Measurements from ENCODE around the gene DLG4.

Gene DLG4

GRCh38 chr17:7260651-7261378 is 41.2 kb upstream of the DLG4 start:
- H3K4me3 ChIP-seq (replicated peaks in 1 of 2; ENCODE audit: low read depth in 2 of 2, low read length in 2 of 2), result peak overlapping the region; percentile 35 to 36
- no peak for DNase-seq (ENCODE audit: low read depth in 2 of 2)
- TF ChIP-seq CTCF (IDR thresholded peaks at IDR 0.05; ENCODE audit: low read depth, low read length), result no peak

GRCh38 chr17:7260151-7260550 is 40.5 kb upstream of the DLG4 start:
- no peak overlapping the region for H3K4me3 ChIP-seq (replicated peaks in 1 of 2; ENCODE audit: low read depth in 2 of 2, low read length in 2 of 2)
- TF ChIP-seq CTCF (IDR thresholded peaks at IDR 0.05; ENCODE audit: low read depth, low read length), result no peak

GRCh38 chr17:7259555-7259889 is 39.9 kb upstream of the DLG4 start:
- TF ChIP-seq CTCF (IDR thresholded peaks at IDR 0.05; ENCODE audit: low read depth, low read length), result no peak
- no peak overlapping the region for H3K4me3 ChIP-seq (replicated peaks in 1 of 2; ENCODE audit: low read depth in 2 of 2, low read length in 2 of 2)
- no peak for DNase-seq (ENCODE audit: low read depth in 2 of 2)

More at GRCh38 chr17:7260151-7260550, 40.5 kb upstream of the DLG4 start:
- DNase-seq (ENCODE audit: low read depth in 2 of 2), result no peak

GRCh38 chr17:7258731-7259554 is 39.3 kb upstream of the DLG4 start:
- no peak for TF ChIP-seq CTCF (IDR thresholded peaks at IDR 0.05; ENCODE audit: low read depth, low read length)
- DNase-seq (ENCODE audit: low read depth in 2 of 2), result peak; percentile 41 to 73
- H3K4me3 ChIP-seq (replicated peaks in 1 of 2; ENCODE audit: low read depth in 2 of 2, low read length in 2 of 2), result no peak overlapping the region

- DNase-seq (ENCODE audit: low read depth in 2 of 2), result no peak
Measured at GRCh38 chr17:7256766-7257456, 37.3 kb upstream of the DLG4 start.

GRCh38 chr17:7254511-7254910 is 34.9 kb upstream of the DLG4 start:
- no peak for TF ChIP-seq CTCF (IDR thresholded peaks at IDR 0.05; ENCODE audit: low read depth, low read length)
- no peak overlapping the region for H3K4me3 ChIP-seq (replicated peaks in 1 of 2; ENCODE audit: low read depth in 2 of 2, low read length in 2 of 2)
- DNase-seq (ENCODE audit: low read depth in 2 of 2), result no peak

More at GRCh38 chr17:7256766-7257456, 37.3 kb upstream of the DLG4 start:
- no peak for TF ChIP-seq CTCF (IDR thresholded peaks at IDR 0.05; ENCODE audit: low read depth, low read length)
- H3K4me3 ChIP-seq (replicated peaks in 1 of 2; ENCODE audit: low read depth in 2 of 2, low read length in 2 of 2), result no peak overlapping the region
